Vagina (tissue), 2 donors: Measurements from ENCODE around the gene KCNS1.

ENCODE experiments used
- POLR2A ChIP-seq, 2 donors: fragments of 450-650 bp; IDR thresholded peaks; one replicate each; pipeline ENCODE4 v1.6.1; 2017; ENCODE audit warnings: antibody characterized with exemption in 2 of 2, mild to moderate bottlenecking in 2 of 2, moderate library complexity in 2 of 2
- TF ChIP-seq, protein P1 (sequence below), 3 experiments: fragments of 450-650 bp in 2 of 3; fragments of 200-600 bp in 1 of 3; sonication (generic) in 1 of 3; IDR thresholded peaks; one replicate each; pipeline ENCODE4 v1.5.1; 2017 to 2019; ENCODE audit warnings: antibody characterized with exemption in 3 of 3, mild to moderate bottlenecking in 2 of 3, moderate library complexity in 2 of 3

DNA sequence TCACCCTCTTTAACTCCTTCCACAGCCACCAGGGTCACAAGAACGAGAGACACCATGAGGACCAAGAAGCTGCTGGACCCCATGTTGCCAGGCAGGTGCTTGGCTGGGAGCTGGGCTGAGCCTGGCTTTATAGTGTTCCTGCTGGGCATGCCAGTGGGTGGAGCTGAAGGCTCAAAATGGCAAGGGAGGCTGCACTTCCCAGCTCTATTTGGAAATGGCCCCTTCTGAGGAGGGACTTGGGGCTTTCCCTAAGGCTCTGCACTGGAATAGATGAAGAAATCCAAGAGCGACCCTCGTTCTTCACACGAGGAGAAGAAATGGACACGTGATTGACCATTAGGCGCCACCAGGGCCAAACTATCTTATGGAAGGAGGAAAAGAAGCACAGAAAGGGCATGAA is 23.4 kb upstream of the KCNS1 start, which contains the start of gene WFDC12:
- TF ChIP-seq, protein P1, sequence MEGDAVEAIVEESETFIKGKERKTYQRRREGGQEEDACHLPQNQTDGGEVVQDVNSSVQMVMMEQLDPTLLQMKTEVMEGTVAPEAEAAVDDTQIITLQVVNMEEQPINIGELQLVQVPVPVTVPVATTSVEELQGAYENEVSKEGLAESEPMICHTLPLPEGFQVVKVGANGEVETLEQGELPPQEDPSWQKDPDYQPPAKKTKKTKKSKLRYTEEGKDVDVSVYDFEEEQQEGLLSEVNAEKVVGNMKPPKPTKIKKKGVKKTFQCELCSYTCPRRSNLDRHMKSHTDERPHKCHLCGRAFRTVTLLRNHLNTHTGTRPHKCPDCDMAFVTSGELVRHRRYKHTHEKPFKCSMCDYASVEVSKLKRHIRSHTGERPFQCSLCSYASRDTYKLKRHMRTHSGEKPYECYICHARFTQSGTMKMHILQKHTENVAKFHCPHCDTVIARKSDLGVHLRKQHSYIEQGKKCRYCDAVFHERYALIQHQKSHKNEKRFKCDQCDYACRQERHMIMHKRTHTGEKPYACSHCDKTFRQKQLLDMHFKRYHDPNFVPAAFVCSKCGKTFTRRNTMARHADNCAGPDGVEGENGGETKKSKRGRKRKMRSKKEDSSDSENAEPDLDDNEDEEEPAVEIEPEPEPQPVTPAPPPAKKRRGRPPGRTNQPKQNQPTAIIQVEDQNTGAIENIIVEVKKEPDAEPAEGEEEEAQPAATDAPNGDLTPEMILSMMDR (IDR thresholded peaks at IDR 0.05): no peak
- TF ChIP-seq POLR2A (IDR thresholded peaks at IDR 0.05): no peak
